A673 (cell line): ENCODE measurements around the gene SNCB.

Experiments used
- EZH2 ChIP-seq: fragments of 200-600 bp; sonication (generic); IDR thresholded peaks from 2 replicates; pipeline ENCODE4 v1.6.1; 2017; ENCODE audit warnings: borderline replicate concordance, low read depth, mild to moderate bottlenecking, mixed read lengths, antibody characterized with exemption, low read length; ENCODE audit not compliant: poor library complexity, severe bottlenecking
- TF ChIP-seq, protein P1 (sequence below): fragments of 300-800, 200-600 bp; sonication (generic); conservative IDR thresholded peaks from 2 replicates; pipeline ENCODE4 v1.5.1; 2017; ENCODE audit warnings: low read depth, mild to moderate bottlenecking, antibody characterized with exemption, low read length, moderate library complexity, mixed read lengths

GRCh38 chr5:176660530-176660859, 30.2 kb upstream of the SNCB start:
- TF ChIP-seq, protein P1, sequence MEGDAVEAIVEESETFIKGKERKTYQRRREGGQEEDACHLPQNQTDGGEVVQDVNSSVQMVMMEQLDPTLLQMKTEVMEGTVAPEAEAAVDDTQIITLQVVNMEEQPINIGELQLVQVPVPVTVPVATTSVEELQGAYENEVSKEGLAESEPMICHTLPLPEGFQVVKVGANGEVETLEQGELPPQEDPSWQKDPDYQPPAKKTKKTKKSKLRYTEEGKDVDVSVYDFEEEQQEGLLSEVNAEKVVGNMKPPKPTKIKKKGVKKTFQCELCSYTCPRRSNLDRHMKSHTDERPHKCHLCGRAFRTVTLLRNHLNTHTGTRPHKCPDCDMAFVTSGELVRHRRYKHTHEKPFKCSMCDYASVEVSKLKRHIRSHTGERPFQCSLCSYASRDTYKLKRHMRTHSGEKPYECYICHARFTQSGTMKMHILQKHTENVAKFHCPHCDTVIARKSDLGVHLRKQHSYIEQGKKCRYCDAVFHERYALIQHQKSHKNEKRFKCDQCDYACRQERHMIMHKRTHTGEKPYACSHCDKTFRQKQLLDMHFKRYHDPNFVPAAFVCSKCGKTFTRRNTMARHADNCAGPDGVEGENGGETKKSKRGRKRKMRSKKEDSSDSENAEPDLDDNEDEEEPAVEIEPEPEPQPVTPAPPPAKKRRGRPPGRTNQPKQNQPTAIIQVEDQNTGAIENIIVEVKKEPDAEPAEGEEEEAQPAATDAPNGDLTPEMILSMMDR: no peak
- TF ChIP-seq EZH2: no peak
